T-cell (primary cell): Measurements from ENCODE around the gene PLEKHN1. TPM values are rescaled to one million over a fixed set of nuclear protein-coding genes. Genes with fewer than 3 reads are reported as not detected.
A peak's percentile ranks its signal among the peaks of the same experiment; 100 is the strongest.

Source experiments
- ATAC-seq, 4 experiments: fragments of 200-7000 bp in 3 of 4; fragments of 150-1000 bp in 1 of 4; cut with Tn5 transposase; replicated peaks in 1 of 4; 1 replicate in 3 of 4; 2 replicates in 1 of 4; pipeline ENCODE4 v1.10.0; 2021; ENCODE audit warnings: moderate library complexity in 3 of 4, mild to moderate bottlenecking in 2 of 4, moderate number of reproducible peaks in 1 of 4
- CTCF ChIA-PET, 2 donors: fragments of 300-600 bp; sonication (Branson Sonifier 250); formaldehyde crosslinking; loops; one replicate each; lab custom pipeline; 2022; ENCODE audit warnings: antibody characterized with exemption in 2 of 2; lab: Charles Lee
- POLR2A ChIA-PET, 2 donors: fragments of 300-600 bp; sonication (Branson Sonifier 250); formaldehyde crosslinking; loops; one replicate each; lab custom pipeline; 2022; ENCODE audit warnings: antibody characterized with exemption in 2 of 2; lab: Charles Lee
- DNase-seq, 35 experiments: peaks; one replicate each; pipeline versions ENCODE4 v3.0.0 to v3.0.0-alpha.2; 2013 to 2023
- H3K27ac ChIP-seq: one replicate; pipeline ENCODE4 v1.5.1; 2013; ENCODE audit warnings: low read length
- H3K27me3 ChIP-seq, 2 experiments: replicated peaks in 1 of 2; 1 replicate in 1 of 2; 2 replicates in 1 of 2; pipeline versions ENCODE4 v1.6.1 to v1.7.0; 2013; ENCODE audit warnings: low read length in 1 of 2, mixed read lengths in 1 of 2; ENCODE audit not compliant: control insufficient read depth in 2 of 2, insufficient read depth in 2 of 2; ENCODE audit errors: extremely low read depth in 1 of 2
- H3K36me3 ChIP-seq, 2 donors: 1 replicate in 1 of 2; 2 replicates in 1 of 2; pipeline versions ENCODE4 v1.6.1 to v1.7.0; 2013; ENCODE audit warnings: low read length in 1 of 2; ENCODE audit not compliant: control insufficient read depth in 2 of 2, insufficient read depth in 1 of 2; ENCODE audit errors: extremely low read depth in 1 of 2
- H3K4me1 ChIP-seq, 2 experiments: 1 replicate in 1 of 2; 2 replicates in 1 of 2; pipeline versions ENCODE4 v1.6.1 to v1.7.0; 2013; ENCODE audit warnings: low read length in 2 of 2, mixed read lengths in 1 of 2; ENCODE audit not compliant: insufficient read depth in 2 of 2, control insufficient read depth in 1 of 2; ENCODE audit errors: extremely low read depth in 1 of 2
- H3K4me3 ChIP-seq, 2 donors: 1 replicate in 1 of 2; 2 replicates in 1 of 2; pipeline versions ENCODE4 v1.5.1 to v1.7.0; 2013; ENCODE audit warnings: mild to moderate bottlenecking in 2 of 2, low read length in 1 of 2, moderate library complexity in 1 of 2; ENCODE audit not compliant: control insufficient read depth in 1 of 2; ENCODE audit errors: extremely low read depth in 1 of 2
- H3K9me3 ChIP-seq: 2 replicates; pipeline ENCODE4 v1.7.0; 2013
- H3K27ac Mint-ChIP-seq, 2 donors: one replicate each; pipeline ENCODE4 v1.8.0; 2020 to 2021; ENCODE audit warnings: mild to moderate bottlenecking in 2 of 2, mixed read lengths in 2 of 2
- H3K27me3 Mint-ChIP-seq, 2 donors: one replicate each; pipeline ENCODE4 v1.8.0; 2021 to 2022; ENCODE audit warnings: mixed read lengths in 2 of 2
- H3K36me3 Mint-ChIP-seq: one replicate; pipeline ENCODE4 v1.8.0; 2021; ENCODE audit warnings: mixed read lengths
- H3K4me1 Mint-ChIP-seq, 3 donors: one replicate each; pipeline ENCODE4 v1.8.0; 2020 to 2022; ENCODE audit warnings: mixed read lengths in 3 of 3, mild to moderate bottlenecking in 1 of 3
- H3K4me3 Mint-ChIP-seq, 3 donors: one replicate each; pipeline ENCODE4 v1.8.0; 2020 to 2022; ENCODE audit warnings: mild to moderate bottlenecking in 3 of 3, mixed read lengths in 3 of 3, moderate library complexity in 3 of 3
- H3K9me3 Mint-ChIP-seq, 3 donors: one replicate each; pipeline ENCODE4 v1.8.0; 2020 to 2022; ENCODE audit warnings: mixed read lengths in 3 of 3
- WGBS: methylation state at CpG from one replicate; pipeline ENCODE4 v1.1.5; 2013; ENCODE audit warnings: missing lambda C conversion rate; ENCODE audit not compliant: insufficient coverage; 5-methylcytosine and 5-hydroxymethylcytosine counted together
- total RNA-seq, 35 experiments: library from RNA in 6 of 35; stranded (reverse) in 6 of 35; fragments of 120-200 nt in 1 of 35; gene quantifications; one replicate each; pipeline versions ENCODE4 v1.2.1 to v1.2.4 and lab custom pipeline; 2013 to 2026

Gene PLEKHN1
- total RNA-seq, 5 donors from 2014 or later (not counting 1 experiment from before 2014, with no cell fraction given) = 0.30 to 9.9 (median 7.3) TPM

DNA sequence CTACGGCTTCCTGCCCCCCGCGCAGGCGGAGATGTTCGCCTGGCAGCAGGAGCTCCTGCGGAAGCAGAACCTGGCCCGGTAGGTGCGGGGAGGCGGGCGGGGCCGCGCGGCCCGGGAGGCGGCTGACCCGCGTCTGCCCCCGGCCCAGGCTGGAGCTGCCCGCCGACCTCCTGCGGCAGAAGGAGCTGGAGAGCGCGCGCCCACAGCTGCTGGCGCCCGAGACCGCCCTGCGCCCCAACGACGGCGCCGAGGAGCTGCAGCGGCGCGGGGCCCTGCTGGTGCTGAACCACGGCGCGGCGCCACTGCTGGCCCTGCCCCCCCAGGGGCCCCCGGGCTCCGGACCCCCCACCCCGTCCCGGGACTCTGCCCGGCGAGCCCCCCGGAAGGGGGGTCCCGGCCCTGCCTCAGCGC is 23.9 kb upstream of the PLEKHN1 start:
- no peak overlapping the region for H3K27ac ChIP-seq
- WGBS = 1% methylated on average over 48 of the region's 48 CpGs
- H3K27me3 ChIP-seq = peaks cover 0 to 62% of the 10 kb centered on the region in 2 experiments
- POLR2A ChIA-PET = no interaction called here
- no peak overlapping the region for H3K27ac Mint-ChIP-seq
- no peaks in the 10 kb centered on the region for H3K9me3 Mint-ChIP-seq
- H3K4me3 Mint-ChIP-seq = peak overlapping the region in 1 of 3 donors; percentile 6
- H3K36me3 Mint-ChIP-seq = peaks cover 19% of the 10 kb centered on the region
- H3K4me1 ChIP-seq = peaks cover 11 to 32% of the 10 kb centered on the region in 2 experiments
- H3K4me3 ChIP-seq = no peak overlapping the region
- CTCF ChIA-PET = no interaction called here
- DNase-seq (no peak), ATAC-seq (peak in 3 of 4 experiments; percentile 12 to 15 (median 14))
- H3K36me3 ChIP-seq = peaks cover 9 to 12% of the 10 kb centered on the region in 2 donors
- H3K4me1 Mint-ChIP-seq = peaks cover 5 to 12% (median 9%) of the 10 kb centered on the region in 3 donors
- H3K9me3 ChIP-seq = no peaks in the 10 kb centered on the region
- H3K27me3 Mint-ChIP-seq = peaks cover 15 to 30% of the 10 kb centered on the region in 2 donors

DNA sequence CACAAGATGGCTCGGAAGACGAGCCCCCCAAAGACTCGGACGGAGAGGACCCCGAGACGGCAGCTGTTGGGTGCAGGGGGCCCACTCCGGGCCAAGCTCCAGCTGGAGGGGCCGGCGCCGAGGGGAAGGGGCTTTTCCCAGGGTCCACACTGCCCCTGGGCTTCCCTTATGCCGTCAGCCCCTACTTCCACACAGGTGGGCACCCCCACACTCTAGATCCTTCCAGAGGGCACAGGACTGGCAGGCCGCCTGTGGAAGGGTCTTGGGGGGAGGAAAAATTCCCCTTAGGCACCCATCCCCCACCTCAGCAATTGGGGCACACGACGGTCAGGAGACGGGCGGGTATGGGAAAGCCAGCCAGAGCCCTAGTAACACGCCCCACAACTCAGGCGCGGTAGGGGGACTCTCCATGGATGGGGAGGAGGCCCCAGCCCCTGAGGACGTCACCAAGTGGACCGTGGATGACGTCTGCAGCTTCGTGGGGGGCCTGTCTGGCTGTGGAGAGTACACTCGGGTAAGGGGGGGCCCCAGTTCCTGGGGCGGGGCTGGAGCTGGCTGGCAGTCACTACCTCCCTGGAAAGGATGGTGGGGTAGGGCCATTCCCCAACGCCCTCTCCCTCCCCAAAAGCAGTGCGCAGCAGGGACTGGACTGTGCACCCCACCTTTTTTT is 23.3 kb upstream of the PLEKHN1 start:
- H3K27me3 Mint-ChIP-seq = peaks cover 11 to 26% of the 10 kb centered on the region in 2 donors
- H3K4me1 Mint-ChIP-seq = peaks cover 5 to 12% (median 9%) of the 10 kb centered on the region in 3 donors
- Histone ChIP-seq H3K4me1 (peaks cover 11 to 32% of the 10 kb centered on the region in 2 experiments), H3K4me3 (no peak overlapping the region), H3K36me3 (peaks cover 15 to 18% of the 10 kb centered on the region in 2 donors), H3K27me3 (peaks cover 0 to 56% of the 10 kb centered on the region in 2 experiments), H3K27ac (no peak overlapping the region), H3K9me3 (no peaks in the 10 kb centered on the region)
- H3K9me3 Mint-ChIP-seq = no peaks in the 10 kb centered on the region
- WGBS = 17% methylated on average over 10 of the region's 27 CpGs
- ChIA-PET POLR2A (no interaction called here), CTCF (no interaction called here)
- peaks cover 20% of the 10 kb centered on the region for H3K36me3 Mint-ChIP-seq
- no peak overlapping the region for H3K27ac Mint-ChIP-seq
- peak overlapping the region in 1 of 3 donors; percentile 6 for H3K4me3 Mint-ChIP-seq
- DNase-seq (no peak), ATAC-seq (peak in 2 of 4 experiments; percentile 1 to 15)

DNA sequence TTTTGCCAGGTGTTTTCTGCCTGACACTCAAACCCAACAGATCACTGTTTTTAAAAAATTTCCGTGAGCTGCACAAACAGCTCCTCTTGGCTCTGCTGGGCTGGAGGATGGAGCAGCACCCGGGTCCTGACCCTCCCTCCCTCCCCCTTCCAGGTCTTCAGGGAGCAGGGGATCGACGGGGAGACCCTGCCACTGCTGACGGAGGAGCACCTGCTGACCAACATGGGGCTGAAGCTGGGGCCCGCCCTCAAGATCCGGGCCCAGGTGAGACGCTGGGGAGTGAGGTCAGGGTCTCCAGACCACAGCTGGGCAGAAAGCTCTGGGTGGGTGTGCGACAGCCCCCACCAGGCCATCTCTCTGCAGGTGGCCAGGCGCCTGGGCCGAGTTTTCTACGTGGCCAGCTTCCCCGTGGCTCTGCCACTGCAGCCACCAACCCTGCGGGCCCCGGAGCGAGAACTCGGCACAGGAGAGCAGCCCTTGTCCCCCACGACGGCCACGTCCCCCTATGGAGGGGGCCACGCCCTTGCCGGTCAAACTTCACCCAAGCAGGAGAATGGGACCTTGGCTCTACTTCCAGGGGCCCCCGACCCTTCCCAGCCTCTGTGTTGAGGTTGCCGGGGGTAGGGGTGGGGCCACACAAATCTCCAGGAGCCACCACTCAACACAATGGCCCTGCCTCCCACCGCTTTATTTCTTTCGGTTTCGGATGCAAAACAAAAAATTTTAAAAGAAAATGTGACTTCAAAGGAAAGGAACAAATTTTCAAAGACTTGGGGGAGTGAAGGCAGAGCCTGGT is 22.5 kb upstream of the PLEKHN1 start:
- DNase-seq = no peak
- no peak overlapping the region for H3K27ac ChIP-seq
- CTCF ChIA-PET = no interaction called here

DNA sequence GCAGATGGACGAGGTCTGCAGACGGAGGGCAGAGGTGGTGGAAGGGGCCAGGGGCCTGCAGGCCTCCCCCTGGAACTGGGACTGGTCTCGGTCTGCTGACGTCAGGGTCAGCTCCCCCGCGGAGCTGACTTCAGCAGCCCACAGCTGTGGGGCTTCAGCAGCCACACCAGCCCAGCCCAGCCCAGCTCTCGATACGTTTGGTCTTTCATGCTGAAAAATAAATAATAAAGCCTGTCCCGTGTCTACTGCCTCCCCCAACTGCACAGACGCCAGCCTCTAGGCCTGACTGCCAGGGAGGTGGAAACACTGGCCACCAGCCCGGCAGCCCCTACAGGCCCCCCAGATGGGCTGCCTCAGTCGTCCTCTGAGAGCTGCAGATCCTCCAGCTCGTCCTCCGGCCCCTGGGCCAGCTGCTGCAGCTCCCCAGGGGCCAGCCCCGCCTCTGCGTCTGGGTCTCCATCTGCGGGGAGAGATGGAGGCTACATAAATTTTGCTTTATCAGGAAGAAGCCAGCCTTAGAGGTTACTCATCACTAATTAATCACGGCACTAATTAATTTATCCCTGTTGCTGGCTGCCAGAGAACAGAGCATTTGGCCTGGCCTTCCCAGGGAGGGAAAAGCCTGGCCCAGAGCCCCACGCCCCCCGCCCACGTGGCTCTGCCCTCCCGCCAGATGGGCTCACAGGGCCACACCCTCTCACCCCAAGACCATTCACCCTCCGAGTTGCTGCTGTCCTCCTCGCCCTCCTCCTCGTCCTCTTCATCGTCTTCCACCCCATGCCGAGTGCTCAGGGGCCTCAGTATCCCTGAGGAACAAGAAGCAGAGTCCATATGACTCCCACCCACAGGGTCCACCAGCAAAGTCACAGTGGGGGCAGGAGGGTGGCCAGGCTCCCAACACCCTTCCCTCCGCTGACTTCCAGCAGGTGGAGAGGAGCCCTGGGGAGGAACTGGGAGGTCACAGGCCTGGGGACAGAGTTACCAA is 21.6 kb upstream of the PLEKHN1 start:
- H3K9me3 Mint-ChIP-seq = no peaks in the 10 kb centered on the region
- Histone ChIP-seq H3K4me1 (peaks cover 11 to 30% of the 10 kb centered on the region in 2 experiments), H3K4me3 (no peak overlapping the region), H3K9me3 (no peaks in the 10 kb centered on the region), H3K36me3 (peaks cover 16 to 35% of the 10 kb centered on the region in 2 donors), H3K27ac (no peak overlapping the region), H3K27me3 (peaks cover 0 to 40% of the 10 kb centered on the region in 2 experiments)
- ChIA-PET POLR2A (no interaction called here), CTCF (no interaction called here)
- ATAC-seq (no peak), DNase-seq (no peak)
- 88% methylated on average over 17 of the region's 28 CpGs for WGBS
- no peak overlapping the region for H3K4me3 Mint-ChIP-seq
- H3K4me1 Mint-ChIP-seq = peaks cover 5 to 12% (median 9%) of the 10 kb centered on the region in 3 donors
- peaks cover 3 to 12% of the 10 kb centered on the region in 2 donors for H3K27me3 Mint-ChIP-seq
- no peak overlapping the region for H3K27ac Mint-ChIP-seq
- H3K36me3 Mint-ChIP-seq = peaks cover 27% of the 10 kb centered on the region

More for the DNA sequence above, 22.5 kb upstream of the PLEKHN1 start:
- Mint-ChIP-seq H3K27ac (no peak overlapping the region), H3K4me1 (peaks cover 5 to 12% (median 9%) of the 10 kb centered on the region in 3 donors), H3K36me3 (peaks cover 21% of the 10 kb centered on the region), H3K27me3 (peaks cover 7 to 19% of the 10 kb centered on the region in 2 donors), H3K4me3 (no peak overlapping the region), H3K9me3 (no peaks in the 10 kb centered on the region)
- WGBS = 91% methylated on average over 17 of the region's 27 CpGs
- Histone ChIP-seq H3K9me3 (no peaks in the 10 kb centered on the region), H3K27me3 (peaks cover 0 to 49% of the 10 kb centered on the region in 2 experiments), H3K4me3 (no peak overlapping the region), H3K36me3 (peaks cover 16 to 26% of the 10 kb centered on the region in 2 donors), H3K4me1 (peaks cover 11 to 32% of the 10 kb centered on the region in 2 experiments)
- POLR2A ChIA-PET = no interaction called here
- ATAC-seq = no peak

DNA sequence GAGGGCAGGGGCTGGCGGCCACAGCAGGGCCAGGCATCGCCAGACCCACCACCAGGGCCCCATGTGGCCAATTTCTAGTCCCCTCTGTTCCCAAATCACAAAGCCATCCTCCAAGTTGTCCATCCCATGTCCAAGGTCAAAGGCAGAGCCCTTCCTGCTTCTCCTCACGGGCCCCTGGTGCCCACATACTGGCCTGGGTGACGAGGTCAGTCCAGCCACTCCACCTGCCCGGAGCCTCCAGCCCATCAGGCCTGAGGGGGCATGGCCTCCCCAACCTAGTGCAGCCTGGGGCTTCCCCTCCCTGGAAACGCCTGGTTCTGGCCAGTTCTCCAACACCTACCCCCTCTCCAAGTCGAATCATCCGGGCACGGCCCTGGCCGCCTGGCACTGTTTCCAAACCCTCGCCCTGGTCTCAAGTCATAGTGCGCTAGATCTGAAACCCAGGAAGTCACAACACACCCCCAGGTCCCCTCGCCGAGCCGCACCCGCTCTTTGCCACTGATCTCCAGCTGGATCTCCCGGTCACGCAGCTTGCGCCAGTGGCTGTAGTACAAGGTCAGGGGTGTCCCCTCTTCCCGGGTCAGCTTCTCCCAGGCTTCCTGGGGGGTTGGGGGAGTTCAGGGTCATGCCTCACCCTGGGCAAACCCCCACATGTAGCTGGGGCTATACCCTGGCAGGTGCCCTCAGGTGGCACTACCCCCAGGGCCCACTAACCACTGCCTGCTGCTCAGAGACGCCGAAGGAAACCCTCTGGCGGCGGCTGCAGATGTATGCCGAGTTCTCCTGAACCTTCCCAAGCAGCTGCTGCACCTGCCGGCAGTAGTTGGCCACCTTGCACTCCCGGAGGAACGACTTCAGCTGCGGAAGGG is 20.4 kb upstream of the PLEKHN1 start:
- no peak for DNase-seq
- H3K27me3 Mint-ChIP-seq = peaks cover 3 to 7% of the 10 kb centered on the region in 2 donors
- CTCF ChIA-PET = no interaction called here
- Histone ChIP-seq H3K4me3 (no peak overlapping the region), H3K9me3 (no peaks in the 10 kb centered on the region), H3K27ac (no peak overlapping the region), H3K36me3 (peaks cover 20 to 46% of the 10 kb centered on the region in 2 donors), H3K4me1 (peaks cover 6 to 19% of the 10 kb centered on the region in 2 experiments), H3K27me3 (peaks cover 0 to 29% of the 10 kb centered on the region in 2 experiments)
- WGBS = 94% methylated on average over 27 of the region's 29 CpGs
- POLR2A ChIA-PET = interaction anchor here in 1 of 2 donors (0.6 kb wide), 1 partner anchor 553 kb away, joined by 9 read pairs; no protein-coding TSS in a partner anchor
- peaks cover 38% of the 10 kb centered on the region for H3K36me3 Mint-ChIP-seq
- no peak overlapping the region for H3K4me3 Mint-ChIP-seq
- peaks cover 5 to 8% (median 5%) of the 10 kb centered on the region in 3 donors for H3K4me1 Mint-ChIP-seq
- no peak for ATAC-seq
- H3K9me3 Mint-ChIP-seq = no peaks in the 10 kb centered on the region
- peak overlapping the region in 1 of 2 donors; percentile 39 for H3K27ac Mint-ChIP-seq
